Natural killer cell treated with Interleukin-12 subunit alpha and Interleukin-12 subunit beta and Interleukin-15 and Interleukin-18, amount 100 ng/mL, for 72 hours (primary cell): Measurements from ENCODE around the gene LILRA5. TPM values are rescaled to one million over a fixed set of nuclear protein-coding genes. Genes with fewer than 3 reads are reported as not detected.
"Not testable (repeated sequence)": the region's sequence is repeated elsewhere in the genome, so short reads cannot be mapped to it uniquely, and the experiment has no call there.

Source experiments
- ATAC-seq, 2 donors: fragments of 150-1000 bp; cut with Tn5 transposase in 1 of 2; sonication (Bioruptor Pico), chemical (Tn5 transposase) in 1 of 2; 2 replicates each; pipeline ENCODE4 v1.10.0; 2021
- DNase-seq: peaks from one replicate; pipeline ENCODE4 v3.0.0; 2022; ENCODE audit warnings: low spot score
- H3K27ac Mint-ChIP-seq, 2 donors: 1 replicate in 1 of 2; 2 replicates in 1 of 2; pipeline ENCODE4 v1.8.0; 2022; ENCODE audit warnings: mixed read lengths in 2 of 2, mild to moderate bottlenecking in 1 of 2, moderate library complexity in 1 of 2
- H3K27me3 Mint-ChIP-seq, 2 donors: 1 replicate in 1 of 2; 2 replicates in 1 of 2; pipeline ENCODE4 v1.8.0; 2022; ENCODE audit warnings: mixed read lengths in 2 of 2
- H3K36me3 Mint-ChIP-seq: one replicate; pipeline ENCODE4 v1.8.0; 2022; ENCODE audit warnings: mixed read lengths
- H3K4me1 Mint-ChIP-seq, 2 donors: 1 replicate in 1 of 2; 2 replicates in 1 of 2; pipeline ENCODE4 v1.8.0; 2022; ENCODE audit warnings: low read depth in 2 of 2, mixed read lengths in 2 of 2, mild to moderate bottlenecking in 1 of 2
- H3K4me3 Mint-ChIP-seq: one replicate; pipeline ENCODE4 v1.8.0; 2022; ENCODE audit warnings: mixed read lengths
- H3K9me3 Mint-ChIP-seq: 2 replicates; pipeline ENCODE4 v1.8.0; 2022; ENCODE audit warnings: mixed read lengths
- total RNA-seq, 2 donors: library from RNA; stranded (reverse); gene quantifications; one replicate each; pipeline ENCODE4 v1.2.3, GENCODE V29; 2022

LILRA5 gene
- not detected for total RNA-seq

- Mint-ChIP-seq H3K9me3 (no peaks in the 10 kb centered on the region), H3K27me3 (peaks cover 18 to 30% of the 10 kb centered on the region in 2 donors), H3K4me1 (no peaks in the 10 kb centered on the region), H3K4me3 (no peak within 1 kb of the TSS), H3K36me3 (no peaks in the 10 kb centered on the region), H3K27ac (no peak within 1 kb of the TSS)
- no peak for DNase-seq
- ATAC-seq: peak in 1 of 2 donors; percentile 33
Observed at GRCh38 chr19:54312436-54313377, at the start of gene LILRA5. Gene LILRA5 (minus strand): TSS chr19:54313166. CDS start chr19:54313019, 147 bp downstream.

- peak overlapping the region; percentile 87 for H3K4me3 Mint-ChIP-seq
- H3K9me3 Mint-ChIP-seq, H3K36me3 Mint-ChIP-seq, DNase-seq, H3K27me3 Mint-ChIP-seq: not testable (repeated sequence)
- H3K4me1 Mint-ChIP-seq: peaks cover 43 to 52% of the 10 kb centered on the region in 2 donors
- peak overlapping the region; percentile 91 to 98 for H3K27ac Mint-ChIP-seq
- ATAC-seq: peak; percentile 56 to 71
Observed at GRCh38 chr19:54361680-54362422, 48.9 kb upstream of the LILRA5 start.

- H3K4me3 Mint-ChIP-seq, H3K9me3 Mint-ChIP-seq, H3K36me3 Mint-ChIP-seq, H3K27me3 Mint-ChIP-seq: not testable (repeated sequence)
- peak; percentile 81 to 84 for ATAC-seq
- H3K4me1 Mint-ChIP-seq: peaks cover 28 to 37% of the 10 kb centered on the region in 2 donors
- DNase-seq: peak; percentile 80
- H3K27ac Mint-ChIP-seq: peak overlapping the region in 1 of 2 donors; percentile 62
Observed at GRCh38 chr19:54359149-54359820, 46.3 kb upstream of the LILRA5 start.

GRCh38 chr19:54357381-54357780, 44.4 kb upstream of the LILRA5 start:
- no peaks in the 10 kb centered on the region for H3K36me3 Mint-ChIP-seq
- no peak for ATAC-seq
- H3K27me3 Mint-ChIP-seq: no peaks in the 10 kb centered on the region
- H3K27ac Mint-ChIP-seq: peak overlapping the region in 1 of 2 donors; percentile 14
- no peak overlapping the region for H3K4me3 Mint-ChIP-seq
- peaks cover 22 to 25% of the 10 kb centered on the region in 2 donors for H3K4me1 Mint-ChIP-seq
- H3K9me3 Mint-ChIP-seq: no peaks in the 10 kb centered on the region
- no peak for DNase-seq

DNA sequence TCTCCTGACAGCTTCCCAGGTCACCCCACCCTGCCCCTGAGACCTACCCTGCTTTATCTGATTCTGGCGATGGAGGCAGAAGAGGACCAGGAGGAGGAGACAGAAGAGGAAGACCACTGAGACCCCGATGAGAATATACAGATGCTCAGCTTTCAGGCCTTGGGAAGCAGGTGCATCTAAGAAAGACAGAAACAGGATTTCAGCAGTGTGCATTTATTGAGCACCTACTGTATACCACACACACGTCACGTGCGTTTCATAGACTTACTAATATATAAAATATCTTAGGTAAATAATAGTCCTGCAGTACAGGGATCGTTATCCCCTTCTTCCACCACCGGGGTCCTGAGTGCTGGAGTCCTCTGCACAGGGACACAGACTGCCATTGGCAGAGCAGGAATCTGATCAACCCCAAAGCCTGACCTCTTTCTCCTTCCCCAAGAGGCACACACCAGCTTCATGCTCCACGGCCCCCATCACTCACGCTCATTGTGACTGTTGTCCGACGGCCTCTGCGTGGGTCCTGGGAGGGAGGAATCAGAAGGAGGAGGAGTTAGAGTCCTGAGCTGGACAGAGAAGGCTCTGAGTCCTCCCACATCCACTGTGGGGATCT, 43.6 kb upstream of the LILRA5 start:
- H3K9me3 Mint-ChIP-seq: no peaks in the 10 kb centered on the region
- no peak overlapping the region for H3K4me3 Mint-ChIP-seq
- peaks cover 14 to 18% of the 10 kb centered on the region in 2 donors for H3K4me1 Mint-ChIP-seq
- peak overlapping the region in 1 of 2 donors; percentile 14 for H3K27ac Mint-ChIP-seq
- ATAC-seq (no peak), DNase-seq (no peak)
- H3K27me3 Mint-ChIP-seq: no peaks in the 10 kb centered on the region
- no peaks in the 10 kb centered on the region for H3K36me3 Mint-ChIP-seq

DNA sequence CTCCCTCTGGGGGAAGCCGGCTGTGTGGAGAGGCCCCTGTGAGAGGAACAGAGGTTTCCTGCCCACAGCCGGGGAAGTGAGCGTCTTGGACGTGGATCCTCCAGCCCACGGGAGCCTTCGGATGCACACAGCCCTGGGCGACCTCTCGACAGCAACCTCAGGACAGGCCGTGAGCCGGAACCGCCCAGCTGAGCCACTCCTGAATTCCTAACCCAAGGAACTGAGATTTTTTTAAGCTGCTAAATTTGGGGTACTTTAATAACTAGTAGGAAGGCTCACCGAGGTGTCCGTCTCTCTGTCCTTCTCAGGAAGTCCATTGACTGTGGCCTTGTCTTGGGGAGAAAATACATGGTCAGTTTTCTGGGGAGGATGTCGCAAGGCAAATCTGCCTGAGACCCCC, 42.7 kb upstream of the LILRA5 start:
- DNase-seq (no peak), ATAC-seq (no peak)
- H3K4me3 Mint-ChIP-seq: no peak overlapping the region
- no peaks in the 10 kb centered on the region for H3K36me3 Mint-ChIP-seq
- H3K9me3 Mint-ChIP-seq: no peaks in the 10 kb centered on the region
- no peaks in the 10 kb centered on the region for H3K27me3 Mint-ChIP-seq
- H3K4me1 Mint-ChIP-seq: peaks cover 5 to 10% of the 10 kb centered on the region in 2 donors
- H3K27ac Mint-ChIP-seq: no peak overlapping the region

DNA sequence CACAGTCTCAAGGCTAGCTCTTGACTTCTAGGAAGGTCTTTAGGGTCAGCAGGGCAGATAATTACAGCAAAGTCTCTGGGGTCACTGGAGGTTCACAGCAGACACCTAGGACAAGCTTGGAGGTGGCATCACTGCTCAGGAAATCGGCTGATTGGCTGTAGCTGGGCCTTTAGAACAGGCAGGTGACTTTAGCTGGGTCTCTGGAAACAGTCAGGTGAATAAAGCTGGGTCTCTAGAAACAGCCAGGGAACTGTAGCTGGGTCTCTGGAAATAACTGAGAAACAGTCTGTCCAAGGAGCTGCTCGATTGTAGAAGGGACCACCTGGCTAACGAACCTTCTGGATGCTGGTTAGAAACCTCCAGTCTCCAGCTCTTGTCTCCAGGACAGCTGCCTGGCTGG, 41.8 kb upstream of the LILRA5 start:
- Mint-ChIP-seq H3K27me3 (no peaks in the 10 kb centered on the region), H3K4me1 (peaks cover 5 to 10% of the 10 kb centered on the region in 2 donors), H3K27ac (no peak overlapping the region), H3K9me3 (no peaks in the 10 kb centered on the region), H3K36me3 (no peaks in the 10 kb centered on the region), H3K4me3 (no peak overlapping the region)
- ATAC-seq (no peak), DNase-seq (no peak)

DNA sequence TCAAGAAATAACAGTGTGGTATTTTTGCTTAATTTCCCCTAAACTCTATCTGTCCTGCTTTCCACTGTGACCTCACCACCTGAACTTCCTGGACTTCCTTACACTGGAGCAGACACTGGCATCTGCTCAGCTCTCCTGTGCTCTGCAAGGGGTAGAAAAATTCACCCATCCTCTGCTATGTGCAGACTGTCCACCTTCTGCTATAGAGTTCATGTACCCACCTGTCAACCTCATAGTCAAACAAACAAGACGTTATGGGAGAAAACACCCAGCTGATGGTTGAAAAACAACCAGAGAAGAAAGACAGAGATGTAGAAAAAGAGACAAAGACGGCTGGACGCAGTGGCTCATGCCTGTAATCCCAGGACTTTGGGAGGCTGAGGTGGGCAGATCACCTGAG, 39.6 kb upstream of the LILRA5 start:
- Mint-ChIP-seq H3K27me3 (peaks cover 8 to 16% of the 10 kb centered on the region in 2 donors), H3K4me1 (peaks cover 5 to 18% of the 10 kb centered on the region in 2 donors), H3K36me3 (no peaks in the 10 kb centered on the region), H3K9me3 (no peaks in the 10 kb centered on the region), H3K4me3 (no peak overlapping the region), H3K27ac (peak overlapping the region; percentile 16 to 42)
- ATAC-seq: no peak
- DNase-seq: no peak

DNA sequence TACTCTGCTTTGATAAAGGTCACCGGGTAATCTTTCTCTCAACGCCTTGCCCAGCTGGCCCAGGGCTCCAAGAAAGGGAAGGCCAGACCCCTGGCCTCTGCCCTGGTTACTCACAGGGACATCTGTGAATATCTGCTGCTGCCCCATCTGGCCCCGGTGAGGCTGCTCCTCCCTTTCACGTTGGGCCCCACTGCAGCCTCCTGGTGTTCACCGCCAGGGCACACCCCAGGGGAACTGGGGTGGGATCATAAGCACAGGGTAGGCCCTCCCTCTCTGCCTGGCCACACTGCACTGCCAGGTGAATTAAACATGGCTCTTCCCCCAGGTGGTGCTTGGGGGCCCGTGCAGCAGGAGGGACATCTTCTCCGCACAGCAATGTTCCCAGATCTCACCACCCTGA, 39.1 kb upstream of the LILRA5 start:
- H3K4me3 Mint-ChIP-seq: no peak overlapping the region
- H3K36me3 Mint-ChIP-seq: no peaks in the 10 kb centered on the region
- peak overlapping the region in 1 of 2 donors; percentile 16 for H3K27ac Mint-ChIP-seq
- no peak for ATAC-seq
- no peaks in the 10 kb centered on the region for H3K9me3 Mint-ChIP-seq
- peaks cover 10 to 17% of the 10 kb centered on the region in 2 donors for H3K27me3 Mint-ChIP-seq
- H3K4me1 Mint-ChIP-seq: peaks cover 5 to 18% of the 10 kb centered on the region in 2 donors
- DNase-seq: no peak

DNA sequence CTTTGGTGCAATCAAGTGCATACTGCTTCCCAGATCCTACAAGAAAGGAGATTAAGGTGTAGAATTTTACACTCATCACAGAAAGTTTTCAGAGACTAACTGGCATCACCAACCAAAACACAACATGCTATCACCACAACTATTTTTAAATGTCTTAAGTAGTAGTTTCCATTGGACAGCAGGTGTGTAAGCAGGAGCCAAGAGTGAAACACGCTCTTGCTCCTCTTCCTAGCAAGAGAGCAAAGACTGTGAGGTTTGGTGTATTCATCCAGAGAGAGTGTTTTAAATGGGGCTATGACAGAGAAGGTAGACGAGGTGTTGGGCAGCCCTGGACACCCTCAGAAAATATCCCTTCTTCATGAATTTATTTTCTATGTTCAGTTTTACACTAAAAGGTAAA, 38.5 kb upstream of the LILRA5 start:
- peaks cover 13 to 23% of the 10 kb centered on the region in 2 donors for H3K27me3 Mint-ChIP-seq

GRCh38 chr19:54345938-54346386, 33.0 kb upstream of the LILRA5 start:
- ATAC-seq (no peak), DNase-seq (no peak)
- peaks cover 5 to 9% of the 10 kb centered on the region in 2 donors for H3K4me1 Mint-ChIP-seq
- H3K9me3 Mint-ChIP-seq: no peaks in the 10 kb centered on the region
- no peak overlapping the region for H3K4me3 Mint-ChIP-seq
- peaks cover 16 to 23% of the 10 kb centered on the region in 2 donors for H3K27me3 Mint-ChIP-seq
- H3K27ac Mint-ChIP-seq: no peak overlapping the region
- H3K36me3 Mint-ChIP-seq: no peaks in the 10 kb centered on the region

More for the DNA sequence above, 38.5 kb upstream of the LILRA5 start:
- Mint-ChIP-seq H3K36me3 (no peaks in the 10 kb centered on the region), H3K27ac (no peak overlapping the region), H3K9me3 (no peaks in the 10 kb centered on the region), H3K4me3 (no peak overlapping the region), H3K4me1 (peaks cover 5 to 18% of the 10 kb centered on the region in 2 donors)
- DNase-seq (no peak), ATAC-seq (no peak)

DNA sequence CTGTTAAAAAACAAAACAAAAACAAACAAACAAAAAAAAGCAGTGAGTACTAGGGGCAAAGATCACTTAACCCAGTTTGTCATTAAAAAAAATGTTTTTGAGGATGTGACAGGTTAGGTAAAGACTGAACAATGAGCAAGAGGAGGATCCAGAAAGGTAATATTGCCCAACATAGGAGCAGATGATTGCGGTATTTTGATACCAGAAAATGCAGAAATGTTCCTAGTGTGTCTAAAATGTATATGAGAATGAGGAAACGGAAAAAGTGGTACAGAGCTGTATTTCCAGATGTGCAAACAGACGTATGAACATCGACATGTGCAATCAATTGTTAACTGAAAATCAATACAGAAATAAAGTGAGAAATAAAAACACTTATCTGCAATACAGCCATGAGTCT, 30.9 kb upstream of the LILRA5 start:
- H3K9me3 Mint-ChIP-seq: no peaks in the 10 kb centered on the region
- no peak overlapping the region for H3K27ac Mint-ChIP-seq
- H3K4me1 Mint-ChIP-seq: peaks cover 5 to 6% of the 10 kb centered on the region in 2 donors
- H3K36me3 Mint-ChIP-seq: no peaks in the 10 kb centered on the region
- no peak for DNase-seq
- no peak overlapping the region for H3K4me3 Mint-ChIP-seq
- H3K27me3 Mint-ChIP-seq: peaks cover 20 to 23% of the 10 kb centered on the region in 2 donors
- no peak for ATAC-seq

GRCh38 chr19:54341295-54341694, 28.3 kb upstream of the LILRA5 start:
- H3K36me3 Mint-ChIP-seq: no peaks in the 10 kb centered on the region
- no peak for DNase-seq
- H3K4me3 Mint-ChIP-seq: no peak overlapping the region
- H3K9me3 Mint-ChIP-seq: no peaks in the 10 kb centered on the region
- no peaks in the 10 kb centered on the region for H3K4me1 Mint-ChIP-seq
- peaks cover 0 to 12% of the 10 kb centered on the region in 2 donors for H3K27me3 Mint-ChIP-seq
- no peak overlapping the region for H3K27ac Mint-ChIP-seq
- no peak for ATAC-seq
